SK-N-SH treated with all-trans-retinoic acid at 6 μM for 48 hours (cell line): ENCODE results near the gene MRPS27.

Experiments
- ATAC-seq: fragments of 200-7000 bp; cut with Tn5 transposase; 3 replicates; pipeline ENCODE4 v1.9.1; 2020; ENCODE audit warnings: mild to moderate bottlenecking, moderate library complexity
- ARNTL ChIP-seq: fragments of 450-650 bp; formaldehyde crosslinking; IDR thresholded peaks from 2 replicates; pipeline ENCODE4 v1.5.0; 2020; ENCODE audit warnings: low read depth, mild to moderate bottlenecking, moderate library complexity, borderline replicate concordance
- BACH2 ChIP-seq: fragments of 250-450 bp; sonication (Bioruptor Pico); IDR thresholded peaks from 2 replicates; pipeline ENCODE4 v1.9.0; 2021; ENCODE audit warnings: mild to moderate bottlenecking, borderline replicate concordance
- CREB5 ChIP-seq: fragments of 250-450 bp; sonication (Bioruptor Pico); IDR thresholded peaks from 2 replicates; pipeline ENCODE4 v1.5.1; 2020; ENCODE audit warnings: low read depth, mild to moderate bottlenecking, moderate library complexity
- CSDC2 ChIP-seq: fragments of 250-450 bp; sonication (Bioruptor Pico); IDR thresholded peaks from 2 replicates; pipeline ENCODE4 v1.5.0; 2020; ENCODE audit warnings: mild to moderate bottlenecking, moderate library complexity
- CSRNP3 ChIP-seq: fragments of 250-450 bp; sonication (Bioruptor Pico); IDR thresholded peaks from 2 replicates; pipeline ENCODE4 v1.5.1; 2021; ENCODE audit warnings: mild to moderate bottlenecking, moderate library complexity
- ESRRG ChIP-seq: fragments of 250-450 bp; sonication (Bioruptor Pico); IDR thresholded peaks from 2 replicates; pipeline ENCODE4 v1.6.1; 2021; ENCODE audit warnings: mild to moderate bottlenecking
- GLIS3 ChIP-seq: fragments of 250-450 bp; sonication (Bioruptor Pico); IDR thresholded peaks from 2 replicates; pipeline ENCODE4 v1.5.0; 2020; ENCODE audit warnings: mild to moderate bottlenecking, moderate library complexity
- OSR1 ChIP-seq: fragments of 250-450 bp; sonication (Bioruptor Pico); IDR thresholded peaks from 2 replicates; pipeline ENCODE4 v1.8.0; 2022; ENCODE audit warnings: moderate library complexity, mild to moderate bottlenecking, inconsistent platforms
- POU6F1 ChIP-seq: fragments of 250-450 bp; sonication (Bioruptor Pico); IDR thresholded peaks from 2 replicates; pipeline ENCODE4 v1.8.0; 2021; ENCODE audit warnings: low read depth, mild to moderate bottlenecking, moderate library complexity, borderline replicate concordance
- PPARA ChIP-seq: fragments of 250-450 bp; sonication (Bioruptor Pico); IDR thresholded peaks from 2 replicates; pipeline ENCODE4 v1.5.0; 2020; ENCODE audit warnings: mild to moderate bottlenecking, borderline replicate concordance
- RARB ChIP-seq: fragments of 250-450 bp; sonication (Bioruptor Pico); IDR thresholded peaks from 2 replicates; pipeline ENCODE4 v1.8.0; 2021; ENCODE audit warnings: mild to moderate bottlenecking, moderate library complexity
- SNAI2 ChIP-seq: fragments of 250-450 bp; sonication (Bioruptor Pico); IDR thresholded peaks from 2 replicates; pipeline ENCODE4 v1.5.0; 2020; ENCODE audit warnings: mild to moderate bottlenecking, moderate library complexity
- TCF4 ChIP-seq: fragments of 250-450 bp; sonication (Bioruptor Pico); IDR thresholded peaks from 2 replicates; pipeline ENCODE4 v1.8.0; 2021; ENCODE audit warnings: mild to moderate bottlenecking, moderate library complexity, borderline replicate concordance
- TOX ChIP-seq: fragments of 250-450 bp; sonication (Bioruptor Pico); IDR thresholded peaks from 2 replicates; pipeline ENCODE4 v1.8.0; 2021; ENCODE audit warnings: mild to moderate bottlenecking, moderate library complexity, borderline replicate concordance
- TSHZ2 ChIP-seq: fragments of 250-450 bp; sonication (Bioruptor Pico); IDR thresholded peaks from 2 replicates; pipeline ENCODE4 v1.5.0; 2020; ENCODE audit warnings: mild to moderate bottlenecking, moderate library complexity
- ZC3H10 ChIP-seq: fragments of 250-450 bp; sonication (Bioruptor Pico); IDR thresholded peaks from 2 replicates; pipeline ENCODE4 v1.5.1; 2021; ENCODE audit warnings: mild to moderate bottlenecking, moderate library complexity
- ZFP3 ChIP-seq: fragments of 250-450 bp; sonication (Bioruptor Pico); IDR thresholded peaks from 2 replicates; pipeline ENCODE4 v1.5.0; 2020; ENCODE audit warnings: mild to moderate bottlenecking, moderate library complexity
- ZFP30 ChIP-seq: fragments of 450-650 bp; formaldehyde crosslinking; IDR thresholded peaks from 2 replicates; pipeline ENCODE4 v1.5.0; 2022; ENCODE audit warnings: mild to moderate bottlenecking, moderate library complexity
- ZNF565 ChIP-seq: fragments of 450-650 bp; formaldehyde crosslinking; conservative IDR thresholded peaks from 2 replicates; pipeline ENCODE4 v1.5.0; 2020; ENCODE audit warnings: low read depth, mild to moderate bottlenecking, moderate library complexity
- ZNF70 ChIP-seq: fragments of 450-650 bp; formaldehyde crosslinking; IDR thresholded peaks from 2 replicates; pipeline ENCODE4 v1.5.0; 2020; ENCODE audit warnings: mild to moderate bottlenecking, moderate library complexity
- ZNF8 ChIP-seq: fragments of 450-650 bp; formaldehyde crosslinking; IDR thresholded peaks from 2 replicates; pipeline ENCODE4 v1.5.0; 2020; ENCODE audit warnings: mild to moderate bottlenecking, moderate library complexity

MRPS27 gene

GRCh38 chr5:72205431-72206009 is 114.5 kb downstream of the MRPS27 start:
- ATAC-seq: peak; percentile 31
- TF ChIP-seq ZC3H10 (CRISPR knock-in tag): no peak
- TF ChIP-seq ZFP30 (CRISPR knock-in tag): no peak
- no peak for TF ChIP-seq PPARA (CRISPR knock-in tag)
- TF ChIP-seq ARNTL (CRISPR knock-in tag): no peak
- TF ChIP-seq CSRNP3 (CRISPR knock-in tag): no peak
- no peak for TF ChIP-seq BACH2 (CRISPR knock-in tag)
- TF ChIP-seq SNAI2: no peak
- no peak for TF ChIP-seq CSDC2
- no peak for TF ChIP-seq CREB5 (CRISPR knock-in tag)
- TF ChIP-seq OSR1 (CRISPR knock-in tag): no peak
- TF ChIP-seq TOX (CRISPR knock-in tag): no peak
- TF ChIP-seq POU6F1 (CRISPR knock-in tag): no peak
- TF ChIP-seq ZFP3: no peak
- TF ChIP-seq ESRRG (CRISPR knock-in tag): no peak
- TF ChIP-seq ZNF70 (CRISPR knock-in tag): no peak
- TF ChIP-seq TCF4 (CRISPR knock-in tag): no peak
- no peak for TF ChIP-seq ZNF565
- no peak for TF ChIP-seq ZNF8 (CRISPR knock-in tag)
- no peak for TF ChIP-seq RARB (CRISPR knock-in tag)
- TF ChIP-seq, all 23 proteins: peak for 0

GRCh38 chr5:72204946-72205345 is 115.1 kb downstream of the MRPS27 start:
- no peak for TF ChIP-seq CSDC2

GRCh38 chr5:72203251-72203845 is 116.7 kb downstream of the MRPS27 start:
- no peak; the same call in 2 of the 3 replicates for ATAC-seq
- TF ChIP-seq RARB (CRISPR knock-in tag): no peak
- no peak for TF ChIP-seq SNAI2
- TF ChIP-seq OSR1 (CRISPR knock-in tag): no peak
- TF ChIP-seq TSHZ2 (CRISPR knock-in tag): no peak
- TF ChIP-seq PPARA (CRISPR knock-in tag): no peak
- TF ChIP-seq BACH2 (CRISPR knock-in tag): no peak
- no peak for TF ChIP-seq ZFP3
- TF ChIP-seq POU6F1 (CRISPR knock-in tag): no peak
- no peak for TF ChIP-seq ESRRG (CRISPR knock-in tag)
- TF ChIP-seq ZNF70 (CRISPR knock-in tag): no peak
- no peak for TF ChIP-seq ZNF565
- TF ChIP-seq GLIS3 (CRISPR knock-in tag): no peak
- no peak for TF ChIP-seq ARNTL (CRISPR knock-in tag)
- TF ChIP-seq, all 23 proteins: peak for 0

More at GRCh38 chr5:72204946-72205345, 115.1 kb downstream of the MRPS27 start:
- ATAC-seq: no peak
